Measurements from ENCODE around the gene RNF17.

DNA sequence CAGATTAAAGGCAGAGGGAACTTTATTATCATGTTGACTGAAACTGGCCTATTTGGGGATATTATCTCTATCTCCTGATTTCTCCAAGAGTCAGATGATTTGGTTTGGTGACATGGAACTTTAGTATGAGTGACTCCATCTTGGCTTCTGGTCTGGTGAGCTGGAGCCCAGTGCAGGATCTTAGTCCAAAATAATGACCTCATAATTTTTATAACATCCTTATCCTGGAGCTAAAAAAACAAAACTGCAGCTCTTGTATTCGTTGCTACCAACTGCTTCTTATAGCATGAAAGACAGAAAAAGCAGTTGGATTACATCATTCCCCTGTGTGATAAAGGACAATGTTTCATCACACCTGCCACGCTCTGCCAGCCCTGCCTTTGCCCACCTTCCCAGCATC lies 39.3 kb upstream of the RNF17 start:
- no peak for TF ChIP-seq EZH2 (IDR thresholded peaks at IDR 0.05; ENCODE audit: insufficient read depth, low read length)
- TF ChIP-seq, protein P1, sequence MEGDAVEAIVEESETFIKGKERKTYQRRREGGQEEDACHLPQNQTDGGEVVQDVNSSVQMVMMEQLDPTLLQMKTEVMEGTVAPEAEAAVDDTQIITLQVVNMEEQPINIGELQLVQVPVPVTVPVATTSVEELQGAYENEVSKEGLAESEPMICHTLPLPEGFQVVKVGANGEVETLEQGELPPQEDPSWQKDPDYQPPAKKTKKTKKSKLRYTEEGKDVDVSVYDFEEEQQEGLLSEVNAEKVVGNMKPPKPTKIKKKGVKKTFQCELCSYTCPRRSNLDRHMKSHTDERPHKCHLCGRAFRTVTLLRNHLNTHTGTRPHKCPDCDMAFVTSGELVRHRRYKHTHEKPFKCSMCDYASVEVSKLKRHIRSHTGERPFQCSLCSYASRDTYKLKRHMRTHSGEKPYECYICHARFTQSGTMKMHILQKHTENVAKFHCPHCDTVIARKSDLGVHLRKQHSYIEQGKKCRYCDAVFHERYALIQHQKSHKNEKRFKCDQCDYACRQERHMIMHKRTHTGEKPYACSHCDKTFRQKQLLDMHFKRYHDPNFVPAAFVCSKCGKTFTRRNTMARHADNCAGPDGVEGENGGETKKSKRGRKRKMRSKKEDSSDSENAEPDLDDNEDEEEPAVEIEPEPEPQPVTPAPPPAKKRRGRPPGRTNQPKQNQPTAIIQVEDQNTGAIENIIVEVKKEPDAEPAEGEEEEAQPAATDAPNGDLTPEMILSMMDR (IDR thresholded peaks at IDR 0.05; ENCODE audit: insufficient read depth, low read depth, low read length), result no peak

Measured in astrocyte (in vitro differentiated cells and primary cell).